GM06990 (cell line): Measurements from ENCODE around the gene ATP6V1G1.

ENCODE experiments used
- DNase-seq: peaks from one replicate; pipeline ENCODE4 v3.0.0-alpha.2; 2011; ENCODE audit not compliant: insufficient read length; ENCODE audit errors: extremely low read depth
- H3K27me3 ChIP-seq: replicated peaks from 2 replicates; pipeline ENCODE4 v1.6.0; 2011; ENCODE audit warnings: low read length; ENCODE audit not compliant: control insufficient read depth, insufficient read depth
- H3K36me3 ChIP-seq: 2 replicates; pipeline ENCODE4 v1.5.1; 2011; ENCODE audit warnings: low read length; ENCODE audit not compliant: control insufficient read depth, insufficient read depth
- H3K4me3 ChIP-seq: replicated peaks from 2 replicates; pipeline ENCODE4 v1.5.1; 2011; ENCODE audit warnings: low read depth, mild to moderate bottlenecking, control low read depth, low read length
- TF ChIP-seq, protein P1 (sequence below): IDR thresholded peaks from 2 replicates; pipeline ENCODE4 v1.5.1; 2011; ENCODE audit warnings: low read length, control low read depth, mild to moderate bottlenecking, inconsistent platforms; ENCODE audit not compliant: insufficient read depth, poor library complexity, severe bottlenecking

The ATP6V1G1 gene

DNA sequence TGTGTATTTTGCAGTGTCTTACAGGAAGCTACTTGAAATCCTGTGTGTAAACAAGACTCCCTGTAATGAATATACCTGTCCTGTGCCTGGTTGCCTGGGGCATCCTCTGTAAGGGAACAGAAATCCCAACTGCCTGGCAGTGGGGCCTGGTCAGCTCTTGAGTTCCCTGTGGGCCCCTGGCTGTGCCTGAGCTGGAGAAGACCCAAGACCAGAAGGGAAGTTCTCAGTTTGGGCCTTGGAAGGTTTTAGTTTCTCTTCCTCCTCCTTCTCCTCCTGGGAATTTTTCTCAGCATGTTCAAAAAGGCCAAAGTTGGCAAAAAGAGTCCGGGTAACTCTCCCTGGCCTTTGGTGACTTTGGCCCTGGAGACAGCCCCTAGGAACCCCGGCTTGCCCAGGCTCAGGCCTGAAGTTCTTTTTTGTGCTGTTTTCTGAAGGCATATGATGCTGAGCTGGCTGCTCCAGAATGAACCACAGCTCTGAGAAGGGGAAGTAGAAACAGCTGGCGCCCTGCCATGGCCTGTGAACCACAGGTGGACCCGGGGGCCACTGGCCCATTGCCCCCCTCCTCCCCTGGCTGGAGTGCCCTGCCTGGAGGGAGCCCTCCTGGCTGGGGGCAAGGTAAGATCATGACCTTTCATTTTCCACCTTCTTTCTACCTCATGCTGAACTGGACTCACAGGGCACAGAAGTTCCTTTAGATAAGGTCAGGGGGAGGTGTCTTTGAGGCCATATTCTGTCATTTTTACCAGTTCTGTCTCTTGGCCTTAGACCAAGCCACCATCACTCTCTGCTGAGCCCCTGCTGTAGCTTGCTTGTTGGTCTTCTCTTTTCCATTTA, 29.3 kb downstream of the ATP6V1G1 start:
- Histone ChIP-seq H3K4me3 (no peak overlapping the region), H3K36me3 (peaks cover 3% of the 10 kb centered on the region; the same call in 1 of the 2 replicates), H3K27me3 (no peaks in the 10 kb centered on the region)
- TF ChIP-seq, protein P1, sequence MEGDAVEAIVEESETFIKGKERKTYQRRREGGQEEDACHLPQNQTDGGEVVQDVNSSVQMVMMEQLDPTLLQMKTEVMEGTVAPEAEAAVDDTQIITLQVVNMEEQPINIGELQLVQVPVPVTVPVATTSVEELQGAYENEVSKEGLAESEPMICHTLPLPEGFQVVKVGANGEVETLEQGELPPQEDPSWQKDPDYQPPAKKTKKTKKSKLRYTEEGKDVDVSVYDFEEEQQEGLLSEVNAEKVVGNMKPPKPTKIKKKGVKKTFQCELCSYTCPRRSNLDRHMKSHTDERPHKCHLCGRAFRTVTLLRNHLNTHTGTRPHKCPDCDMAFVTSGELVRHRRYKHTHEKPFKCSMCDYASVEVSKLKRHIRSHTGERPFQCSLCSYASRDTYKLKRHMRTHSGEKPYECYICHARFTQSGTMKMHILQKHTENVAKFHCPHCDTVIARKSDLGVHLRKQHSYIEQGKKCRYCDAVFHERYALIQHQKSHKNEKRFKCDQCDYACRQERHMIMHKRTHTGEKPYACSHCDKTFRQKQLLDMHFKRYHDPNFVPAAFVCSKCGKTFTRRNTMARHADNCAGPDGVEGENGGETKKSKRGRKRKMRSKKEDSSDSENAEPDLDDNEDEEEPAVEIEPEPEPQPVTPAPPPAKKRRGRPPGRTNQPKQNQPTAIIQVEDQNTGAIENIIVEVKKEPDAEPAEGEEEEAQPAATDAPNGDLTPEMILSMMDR = no peak
- peak; percentile 82 for DNase-seq

DNA sequence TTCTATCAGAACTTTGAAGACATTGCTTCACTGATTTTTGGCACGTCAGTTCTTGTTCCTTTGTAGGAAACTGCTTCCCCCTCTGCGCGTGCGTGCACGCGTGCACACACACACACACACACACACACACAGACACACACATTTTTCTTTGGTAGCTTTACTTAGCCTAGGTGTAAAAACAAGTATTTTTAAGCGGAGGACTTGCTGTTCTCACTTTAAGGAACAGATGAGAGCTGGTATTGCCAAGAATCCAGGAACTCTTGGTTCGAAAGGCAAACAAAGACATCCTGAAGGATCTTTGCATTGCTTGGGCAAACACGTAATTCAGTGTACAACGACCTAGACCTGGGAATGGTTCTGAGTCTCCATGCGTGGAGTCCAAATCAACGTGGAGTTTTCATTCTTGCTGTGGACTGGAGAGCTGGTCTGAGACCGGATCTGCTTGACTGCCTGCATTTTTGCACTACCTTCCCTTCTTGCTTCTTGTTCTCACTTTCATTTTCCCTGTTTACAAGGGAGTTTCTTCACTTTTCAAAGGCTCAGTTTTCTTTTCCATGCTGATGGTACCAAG, 31.7 kb downstream of the ATP6V1G1 start:
- DNase-seq = peak; percentile 34
- TF ChIP-seq, protein P1 = no peak
- H3K36me3 ChIP-seq = peaks cover 5% of the 10 kb centered on the region
- no peaks in the 10 kb centered on the region for H3K27me3 ChIP-seq
- peak overlapping the region; percentile 49 for H3K4me3 ChIP-seq

DNA sequence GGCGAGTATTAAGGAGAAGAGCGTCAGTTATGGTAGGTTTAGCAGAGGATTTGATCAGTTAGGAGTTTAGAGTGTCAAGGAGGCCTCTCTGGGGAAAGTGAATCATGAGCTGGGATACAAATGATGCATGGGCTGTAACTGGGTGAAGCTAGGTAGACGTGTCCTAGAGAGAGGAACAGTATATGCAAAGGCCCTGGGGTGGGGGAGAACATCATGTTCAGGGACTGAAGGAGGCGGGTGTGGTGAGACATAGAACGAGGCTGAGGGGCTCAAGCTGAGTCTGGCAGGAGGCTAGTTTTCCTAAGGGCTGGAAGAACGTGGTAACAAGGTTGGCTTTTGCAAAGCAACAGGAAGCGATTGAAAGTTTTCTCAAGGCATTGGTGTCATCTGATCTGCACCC, 34.0 kb downstream of the ATP6V1G1 start:
- Histone ChIP-seq H3K4me3 (no peak overlapping the region), H3K36me3 (peaks cover 7% of the 10 kb centered on the region), H3K27me3 (no peaks in the 10 kb centered on the region)
- no peak for DNase-seq
- TF ChIP-seq, protein P1 = no peak

DNA sequence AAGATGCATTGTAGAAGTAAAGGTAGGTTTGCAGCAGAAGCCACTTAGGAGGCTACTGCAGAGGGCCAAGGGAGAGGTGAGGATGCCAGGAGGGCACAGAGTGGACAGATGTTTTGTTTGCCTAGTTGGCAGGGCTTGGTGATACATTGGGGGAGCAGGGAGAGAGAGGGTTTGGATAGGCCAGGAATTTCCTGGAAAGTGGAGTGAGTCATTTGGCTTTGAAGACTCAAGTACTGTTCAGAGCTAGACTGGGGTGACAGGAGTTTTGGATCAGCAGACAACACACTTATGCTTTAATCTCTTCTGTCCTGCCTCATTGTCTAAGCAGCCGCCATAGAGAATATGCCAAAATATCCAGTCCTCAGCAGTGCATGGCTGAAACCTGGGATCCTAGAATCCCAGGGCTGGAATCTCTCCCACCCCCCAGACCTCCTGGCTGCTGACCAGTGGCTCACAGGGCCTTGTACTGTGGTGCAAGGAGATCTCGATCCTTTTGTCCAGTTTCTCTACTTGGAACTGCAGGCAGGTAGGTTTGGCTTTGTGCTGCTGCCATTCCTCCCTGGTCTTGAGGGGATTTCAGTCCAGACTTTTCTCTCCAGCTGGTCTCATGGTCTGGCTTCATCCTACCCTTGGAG, 34.5 kb downstream of the ATP6V1G1 start:
- no peaks in the 10 kb centered on the region for H3K27me3 ChIP-seq
- no peak for DNase-seq
- peaks cover 12% of the 10 kb centered on the region for H3K36me3 ChIP-seq
- TF ChIP-seq, protein P1 = no peak
- H3K4me3 ChIP-seq = no peak overlapping the region

DNA sequence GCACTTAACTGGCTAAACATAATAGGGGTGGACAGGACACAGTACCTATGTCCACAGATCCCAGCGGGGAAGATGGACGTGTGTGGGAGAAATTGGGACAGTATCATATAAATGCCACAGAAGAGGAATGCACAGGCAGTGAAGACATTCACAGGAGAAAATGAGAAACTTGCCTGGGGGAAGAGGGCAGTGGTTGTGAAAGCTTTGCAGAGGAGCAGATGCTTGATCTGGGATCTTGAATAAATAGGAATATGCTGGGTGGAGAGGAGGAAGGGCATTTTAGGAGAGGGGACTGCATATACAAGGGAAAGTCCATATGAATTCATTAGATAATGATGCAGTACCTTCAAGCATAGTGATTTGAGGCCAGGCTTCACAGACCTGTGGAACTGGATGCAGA, 37.1 kb downstream of the ATP6V1G1 start:
- TF ChIP-seq, protein P1 = no peak
- Histone ChIP-seq H3K27me3 (no peaks in the 10 kb centered on the region), H3K36me3 (peaks cover 17% of the 10 kb centered on the region), H3K4me3 (no peak overlapping the region)
- DNase-seq = no peak
